ENCODE measurements around the gene PRR9.

- TF ChIP-seq CTCF (IDR thresholded peaks at IDR 0.05): no peak
- TF ChIP-seq POLR2A (IDR thresholded peaks at IDR 0.05): no peak
Observed at GRCh38 chr1:153203130-153203529, 14.3 kb upstream of the PRR9 start, which contains the start of gene LELP1.
